ENCODE measurements around the gene TSFM.

Gene TSFM

DNA sequence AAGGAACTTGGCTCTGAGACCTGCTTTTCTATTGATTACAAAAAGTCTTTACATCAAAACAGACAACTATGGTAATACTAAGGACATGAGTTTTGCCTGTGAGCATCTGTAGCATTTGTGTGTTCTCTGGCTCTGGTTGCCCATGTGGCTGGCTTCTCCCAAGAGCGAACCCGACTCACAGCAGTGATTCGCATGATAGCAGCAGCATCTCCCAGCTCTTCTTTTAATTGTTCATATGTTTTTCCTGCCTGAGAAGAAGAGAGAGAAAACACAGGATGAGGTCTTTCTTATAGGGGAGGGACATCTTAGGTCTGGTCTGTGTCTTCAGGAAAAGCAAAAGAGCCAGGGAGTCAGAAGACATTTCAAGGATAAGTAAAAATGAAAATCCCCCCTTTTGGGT, 18.4 kb downstream of the TSFM start:
- FAIRE-seq: no peak
- DNase-seq (ENCODE audit: insufficient read length, low spot score): no peak
- TF ChIP-seq, protein P1, sequence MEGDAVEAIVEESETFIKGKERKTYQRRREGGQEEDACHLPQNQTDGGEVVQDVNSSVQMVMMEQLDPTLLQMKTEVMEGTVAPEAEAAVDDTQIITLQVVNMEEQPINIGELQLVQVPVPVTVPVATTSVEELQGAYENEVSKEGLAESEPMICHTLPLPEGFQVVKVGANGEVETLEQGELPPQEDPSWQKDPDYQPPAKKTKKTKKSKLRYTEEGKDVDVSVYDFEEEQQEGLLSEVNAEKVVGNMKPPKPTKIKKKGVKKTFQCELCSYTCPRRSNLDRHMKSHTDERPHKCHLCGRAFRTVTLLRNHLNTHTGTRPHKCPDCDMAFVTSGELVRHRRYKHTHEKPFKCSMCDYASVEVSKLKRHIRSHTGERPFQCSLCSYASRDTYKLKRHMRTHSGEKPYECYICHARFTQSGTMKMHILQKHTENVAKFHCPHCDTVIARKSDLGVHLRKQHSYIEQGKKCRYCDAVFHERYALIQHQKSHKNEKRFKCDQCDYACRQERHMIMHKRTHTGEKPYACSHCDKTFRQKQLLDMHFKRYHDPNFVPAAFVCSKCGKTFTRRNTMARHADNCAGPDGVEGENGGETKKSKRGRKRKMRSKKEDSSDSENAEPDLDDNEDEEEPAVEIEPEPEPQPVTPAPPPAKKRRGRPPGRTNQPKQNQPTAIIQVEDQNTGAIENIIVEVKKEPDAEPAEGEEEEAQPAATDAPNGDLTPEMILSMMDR (IDR thresholded peaks at IDR 0.05; ENCODE audit: insufficient read depth, missing control alignments): no peak

DNA sequence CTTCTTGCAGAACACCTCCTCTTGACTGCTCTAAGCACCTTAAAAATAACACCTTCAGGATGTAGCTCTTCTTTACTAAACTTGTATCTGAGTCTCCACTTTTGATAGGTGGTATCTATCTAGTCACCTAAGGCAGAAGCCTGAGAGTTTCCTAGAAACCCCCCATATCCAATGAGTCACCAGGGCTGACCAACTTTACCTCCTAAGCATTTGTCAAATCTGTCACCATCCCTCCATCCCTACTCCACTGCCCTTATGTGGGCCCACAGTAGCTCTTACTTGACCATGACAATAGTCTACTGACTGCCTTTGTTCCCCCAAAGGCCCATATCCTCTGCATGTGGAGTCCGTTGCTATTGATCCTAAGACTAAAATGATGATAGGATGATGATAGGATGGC, 20.0 kb downstream of the TSFM start:
- DNase-seq (ENCODE audit: insufficient read length, low spot score) (no peak), FAIRE-seq (no peak)
- TF ChIP-seq, protein P1 (IDR thresholded peaks at IDR 0.05; ENCODE audit: insufficient read depth, missing control alignments): no peak

DNA sequence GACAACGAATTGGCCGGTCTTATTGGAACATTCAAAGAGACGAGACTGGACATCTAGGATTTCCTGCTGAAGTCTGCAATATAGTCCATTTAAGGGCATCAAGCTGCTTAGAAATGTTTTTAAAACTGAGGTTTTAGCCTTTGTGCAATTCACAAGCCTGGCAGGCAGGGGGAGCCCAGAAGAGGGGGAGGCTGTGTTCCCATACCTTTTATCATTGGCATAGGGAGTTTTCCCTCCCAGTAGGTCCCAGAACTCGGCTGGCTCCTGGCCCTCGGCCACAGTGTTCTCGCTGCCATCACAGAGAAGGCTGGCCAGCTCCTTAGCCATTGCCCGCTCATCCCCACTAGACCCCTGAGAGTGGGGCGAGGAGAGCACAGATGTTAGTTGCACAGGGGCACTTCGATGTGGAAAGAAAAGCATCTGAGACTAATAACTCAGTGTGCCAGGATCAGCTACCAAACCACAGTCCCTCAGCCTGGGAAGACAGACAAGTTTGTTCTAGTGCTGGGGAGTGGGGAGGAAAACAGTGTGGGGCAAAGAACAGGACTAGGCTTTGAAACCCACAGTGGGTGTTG, 20.8 kb downstream of the TSFM start:
- FAIRE-seq (no peak), DNase-seq (ENCODE audit: insufficient read length, low spot score) (no peak)
- TF ChIP-seq, protein P1 (IDR thresholded peaks at IDR 0.05; ENCODE audit: insufficient read depth, missing control alignments): peak; percentile 61

DNA sequence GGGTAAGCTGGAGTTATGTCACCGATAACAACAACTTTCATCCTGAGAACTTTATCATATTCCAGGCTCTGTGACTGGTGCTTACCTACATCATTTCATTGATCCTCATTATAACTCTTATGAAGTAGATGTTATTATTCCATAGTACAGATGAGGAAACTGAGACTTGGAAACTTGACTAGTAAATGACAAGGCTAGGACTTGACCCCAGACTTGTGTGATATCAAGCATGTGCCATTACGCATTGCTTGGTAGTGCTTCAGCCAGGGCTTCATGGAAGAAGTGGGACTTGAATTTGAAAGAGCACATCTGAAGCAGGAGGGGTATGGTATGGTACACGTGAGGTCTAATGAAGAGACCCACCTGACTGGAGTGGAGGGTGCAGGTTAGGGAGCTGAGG, 24.1 kb downstream of the TSFM start:
- FAIRE-seq (no peak), DNase-seq (ENCODE audit: insufficient read length, low spot score) (no peak)
- TF ChIP-seq, protein P1 (IDR thresholded peaks at IDR 0.05; ENCODE audit: insufficient read depth, missing control alignments): no peak

DNA sequence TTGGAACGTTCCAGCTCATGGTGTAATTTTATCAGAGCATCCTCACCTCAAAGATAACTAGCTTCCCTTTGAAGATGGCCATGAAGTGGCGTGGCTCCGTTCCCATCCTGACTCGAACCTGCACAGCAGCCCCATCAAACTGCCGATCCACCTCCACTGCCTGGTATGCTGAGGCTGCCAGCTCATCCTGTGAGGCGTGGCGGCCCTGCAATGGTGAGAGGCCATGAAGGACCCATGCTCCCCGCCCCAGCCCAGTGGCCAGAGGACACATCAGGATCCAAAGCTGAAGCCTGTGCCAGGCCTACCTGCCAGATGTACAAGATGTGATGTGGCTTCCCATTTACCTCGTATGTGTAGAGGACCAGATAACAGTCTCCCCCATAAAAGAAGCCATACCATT, 24.7 kb downstream of the TSFM start:
- TF ChIP-seq, protein P1 (IDR thresholded peaks at IDR 0.05; ENCODE audit: insufficient read depth, missing control alignments): no peak
- DNase-seq (ENCODE audit: insufficient read length, low spot score) (no peak), FAIRE-seq (no peak)

DNA sequence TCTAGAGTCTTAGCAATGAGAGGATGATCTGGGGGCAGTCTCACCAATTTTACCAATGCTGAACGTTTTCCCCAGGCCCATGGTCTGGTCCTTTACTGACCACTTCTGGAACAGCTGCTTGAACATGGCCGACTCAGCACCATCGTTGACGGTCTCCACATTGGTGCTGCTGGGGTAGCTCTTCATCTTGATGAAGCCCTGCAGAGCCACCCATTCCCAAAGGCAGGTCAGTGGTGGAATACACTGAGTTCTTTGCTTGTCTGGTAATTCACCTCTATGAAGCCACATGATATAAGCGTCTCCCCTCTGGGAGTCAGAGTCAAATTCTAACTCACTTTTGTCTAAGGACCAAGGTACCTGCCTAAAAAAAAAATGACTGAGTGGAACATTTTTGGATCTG, 25.8 kb downstream of the TSFM start:
- no peak for DNase-seq (ENCODE audit: insufficient read length, low spot score)
- FAIRE-seq: no peak
- TF ChIP-seq, protein P1 (IDR thresholded peaks at IDR 0.05; ENCODE audit: insufficient read depth, missing control alignments): no peak

DNA sequence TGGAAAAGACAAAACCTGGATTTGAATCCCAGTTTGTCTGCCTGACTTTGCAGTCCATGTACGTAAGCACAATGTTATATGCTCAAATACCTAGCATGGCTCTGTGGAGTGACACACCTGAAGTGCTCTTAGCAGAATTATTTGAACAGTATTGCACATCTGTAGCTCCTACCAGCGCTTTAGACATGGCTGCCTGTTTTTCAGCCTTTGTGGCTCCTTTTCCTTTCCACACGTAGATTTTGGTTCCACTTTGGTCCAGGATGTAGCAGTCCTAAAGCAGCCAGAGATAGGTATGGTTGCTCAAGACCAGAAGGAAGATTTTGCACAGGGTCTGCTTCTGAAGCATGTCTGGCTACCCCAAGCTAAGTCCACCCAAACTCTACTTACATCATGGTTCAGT, 26.8 kb downstream of the TSFM start:
- FAIRE-seq (no peak), DNase-seq (ENCODE audit: insufficient read length, low spot score) (no peak)
- TF ChIP-seq, protein P1 (IDR thresholded peaks at IDR 0.05; ENCODE audit: insufficient read depth, missing control alignments): no peak
